OCI-LY1 (cell line): Measurements from ENCODE around the gene TBC1D4.

Experiments used
- CTCF ChIP-seq: fragments of 200-600 bp; sonication (generic), shearing (Covaris generic); IDR thresholded peaks from 2 replicates; pipeline ENCODE4 v1.5.1; 2017; ENCODE audit warnings: mild to moderate bottlenecking, antibody characterized with exemption, low read length, moderate library complexity, mixed read lengths
- EZH2 ChIP-seq: fragments of 200-600 bp; sonication (generic), shearing (Covaris generic); IDR thresholded peaks from 2 replicates; pipeline ENCODE4 v1.8.0; 2017; ENCODE audit warnings: borderline replicate concordance, mixed run types, mild to moderate bottlenecking, antibody characterized with exemption, low read length, moderate library complexity, mixed read lengths

- peak; percentile 54 for TF ChIP-seq CTCF
- TF ChIP-seq EZH2, result no peak
Measured at GRCh38 chr13:75258159-75258782, 223.7 kb downstream of the TBC1D4 start.
